ENCODE data around the gene IGSF9B. TPM values are rescaled to one million over a fixed set of nuclear protein-coding genes. Genes with fewer than 3 reads are reported as not detected.
"Not testable (repeated sequence)": the region's sequence is repeated elsewhere in the genome, so short reads cannot be mapped to it uniquely, and the experiment has no call there.

The IGSF9B gene, protein sequence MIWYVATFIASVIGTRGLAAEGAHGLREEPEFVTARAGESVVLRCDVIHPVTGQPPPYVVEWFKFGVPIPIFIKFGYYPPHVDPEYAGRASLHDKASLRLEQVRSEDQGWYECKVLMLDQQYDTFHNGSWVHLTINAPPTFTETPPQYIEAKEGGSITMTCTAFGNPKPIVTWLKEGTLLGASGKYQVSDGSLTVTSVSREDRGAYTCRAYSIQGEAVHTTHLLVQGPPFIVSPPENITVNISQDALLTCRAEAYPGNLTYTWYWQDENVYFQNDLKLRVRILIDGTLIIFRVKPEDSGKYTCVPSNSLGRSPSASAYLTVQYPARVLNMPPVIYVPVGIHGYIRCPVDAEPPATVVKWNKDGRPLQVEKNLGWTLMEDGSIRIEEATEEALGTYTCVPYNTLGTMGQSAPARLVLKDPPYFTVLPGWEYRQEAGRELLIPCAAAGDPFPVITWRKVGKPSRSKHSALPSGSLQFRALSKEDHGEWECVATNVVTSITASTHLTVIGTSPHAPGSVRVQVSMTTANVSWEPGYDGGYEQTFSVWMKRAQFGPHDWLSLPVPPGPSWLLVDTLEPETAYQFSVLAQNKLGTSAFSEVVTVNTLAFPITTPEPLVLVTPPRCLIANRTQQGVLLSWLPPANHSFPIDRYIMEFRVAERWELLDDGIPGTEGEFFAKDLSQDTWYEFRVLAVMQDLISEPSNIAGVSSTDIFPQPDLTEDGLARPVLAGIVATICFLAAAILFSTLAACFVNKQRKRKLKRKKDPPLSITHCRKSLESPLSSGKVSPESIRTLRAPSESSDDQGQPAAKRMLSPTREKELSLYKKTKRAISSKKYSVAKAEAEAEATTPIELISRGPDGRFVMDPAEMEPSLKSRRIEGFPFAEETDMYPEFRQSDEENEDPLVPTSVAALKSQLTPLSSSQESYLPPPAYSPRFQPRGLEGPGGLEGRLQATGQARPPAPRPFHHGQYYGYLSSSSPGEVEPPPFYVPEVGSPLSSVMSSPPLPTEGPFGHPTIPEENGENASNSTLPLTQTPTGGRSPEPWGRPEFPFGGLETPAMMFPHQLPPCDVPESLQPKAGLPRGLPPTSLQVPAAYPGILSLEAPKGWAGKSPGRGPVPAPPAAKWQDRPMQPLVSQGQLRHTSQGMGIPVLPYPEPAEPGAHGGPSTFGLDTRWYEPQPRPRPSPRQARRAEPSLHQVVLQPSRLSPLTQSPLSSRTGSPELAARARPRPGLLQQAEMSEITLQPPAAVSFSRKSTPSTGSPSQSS (N-terminal part only)
- 10 to 100 TPM in 1 of 4 donors, 1 to 10 TPM in 3; 6.6 to 15.0 (median 9.5) TPM for total RNA-seq

DNA sequence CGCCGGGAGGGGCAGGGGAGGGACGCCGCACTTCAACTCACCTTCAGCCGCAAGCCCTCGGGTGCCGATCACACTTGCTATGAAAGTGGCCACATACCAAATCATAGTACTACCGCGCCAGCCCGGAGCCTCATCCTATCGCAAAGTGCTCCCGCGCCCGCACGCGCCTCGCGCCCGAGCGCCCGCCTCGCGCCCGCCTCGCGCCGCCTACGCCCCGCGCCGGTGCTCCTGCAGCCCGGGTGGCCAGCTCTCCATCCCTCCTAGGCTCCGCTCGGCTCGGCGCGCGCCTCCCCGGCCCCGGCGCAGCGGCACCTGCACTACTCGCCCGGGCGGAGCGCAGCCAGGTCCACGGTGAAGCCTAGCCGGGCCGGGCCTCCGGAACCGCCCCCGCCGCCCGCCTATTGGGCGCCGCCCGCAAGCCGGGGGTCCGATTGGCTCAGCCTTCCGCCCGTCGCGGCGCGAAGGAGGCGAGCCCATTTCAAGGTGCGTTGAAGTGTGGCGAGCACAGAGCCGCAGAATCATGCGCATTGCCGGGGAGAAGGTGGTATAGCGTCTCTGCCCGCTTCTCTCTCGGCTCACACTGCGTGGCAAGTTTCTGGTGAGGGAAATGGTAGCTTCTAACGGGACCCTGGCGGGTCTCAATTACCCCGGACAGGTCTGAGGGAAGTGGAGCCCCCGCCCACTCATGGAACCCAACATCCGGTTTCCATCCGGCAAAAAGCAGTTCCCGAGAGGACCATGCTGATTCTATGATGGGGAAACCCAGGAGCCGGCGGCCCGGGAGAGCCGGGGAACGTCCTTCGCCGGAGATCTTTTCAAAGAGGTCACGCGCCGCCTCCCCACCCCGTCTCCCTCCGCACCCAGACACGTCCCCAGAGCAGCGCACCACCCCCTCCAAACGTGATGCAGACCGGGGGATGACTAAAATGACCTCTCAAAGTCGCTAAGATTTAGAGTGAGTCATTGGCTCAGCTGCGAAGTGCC lies at the start of gene IGSF9B:
Gene IGSF9B (minus strand): TSS at position 319 of the 984 bp plus-strand sequence. CDS start 214 bp downstream, at position 105.
- peaks cover 47% of the 10 kb centered on the region for H3K27me3 ChIP-seq
- H3K36me3 ChIP-seq, result no peaks in the 10 kb centered on the region
- H3K27ac ChIP-seq, result no peak within 1 kb of the TSS
- no peaks in the 10 kb centered on the region for H3K9me3 ChIP-seq
- TF ChIP-seq, protein P1, sequence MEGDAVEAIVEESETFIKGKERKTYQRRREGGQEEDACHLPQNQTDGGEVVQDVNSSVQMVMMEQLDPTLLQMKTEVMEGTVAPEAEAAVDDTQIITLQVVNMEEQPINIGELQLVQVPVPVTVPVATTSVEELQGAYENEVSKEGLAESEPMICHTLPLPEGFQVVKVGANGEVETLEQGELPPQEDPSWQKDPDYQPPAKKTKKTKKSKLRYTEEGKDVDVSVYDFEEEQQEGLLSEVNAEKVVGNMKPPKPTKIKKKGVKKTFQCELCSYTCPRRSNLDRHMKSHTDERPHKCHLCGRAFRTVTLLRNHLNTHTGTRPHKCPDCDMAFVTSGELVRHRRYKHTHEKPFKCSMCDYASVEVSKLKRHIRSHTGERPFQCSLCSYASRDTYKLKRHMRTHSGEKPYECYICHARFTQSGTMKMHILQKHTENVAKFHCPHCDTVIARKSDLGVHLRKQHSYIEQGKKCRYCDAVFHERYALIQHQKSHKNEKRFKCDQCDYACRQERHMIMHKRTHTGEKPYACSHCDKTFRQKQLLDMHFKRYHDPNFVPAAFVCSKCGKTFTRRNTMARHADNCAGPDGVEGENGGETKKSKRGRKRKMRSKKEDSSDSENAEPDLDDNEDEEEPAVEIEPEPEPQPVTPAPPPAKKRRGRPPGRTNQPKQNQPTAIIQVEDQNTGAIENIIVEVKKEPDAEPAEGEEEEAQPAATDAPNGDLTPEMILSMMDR (IDR thresholded peaks at IDR 0.05), result no peak
- TF ChIP-seq EP300 (IDR thresholded peaks at IDR 0.05) (no peak), POLR2A (IDR thresholded peaks at IDR 0.05) (no peak), POLR2AphosphoS5 (IDR thresholded peaks at IDR 0.05) (no peak)
- 0% methylated on average over 17 of the region's 100 CpGs for whole genome bisulfite sequencing
- peaks cover 37% of the 10 kb centered on the region for H3K4me1 ChIP-seq
- peak in 1 of 2 donors; percentile 81 for DNase-seq (ENCODE audit: low spot score in 2 of 2)
- H3K4me3 ChIP-seq, result peak within 1 kb of the TSS; percentile 64

DNA sequence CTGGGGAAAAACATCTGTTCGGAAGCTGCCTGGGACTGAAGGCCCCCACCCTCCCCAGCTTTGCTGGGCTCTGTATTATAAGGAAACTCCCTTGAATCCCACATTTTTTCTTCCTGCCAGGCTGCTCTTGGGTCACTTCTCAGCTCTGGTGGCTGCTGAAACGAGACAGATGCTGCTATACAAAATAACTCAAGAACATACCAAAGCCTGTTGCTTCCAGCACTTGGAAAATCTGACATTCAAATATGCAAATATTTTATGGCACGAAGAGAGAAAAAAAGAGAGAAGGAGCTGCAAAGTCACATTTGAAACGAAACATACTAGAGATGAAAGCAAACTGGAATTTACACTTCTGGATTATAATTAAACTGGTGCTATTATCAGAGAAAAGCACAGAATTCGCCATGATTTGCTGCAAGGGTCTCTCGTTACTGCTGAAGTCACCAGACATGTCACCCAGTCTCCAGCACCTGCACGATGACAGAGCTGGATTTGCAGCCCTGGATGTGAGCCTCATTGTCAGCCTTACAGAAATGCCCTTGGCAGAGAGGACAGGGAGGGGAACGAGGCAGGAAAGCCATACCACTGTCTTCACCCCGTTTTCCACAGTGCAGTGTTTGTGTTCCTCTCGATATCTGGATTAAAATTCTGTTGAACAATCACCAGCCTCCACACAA lies 47.9 kb upstream of the IGSF9B start:
- no peak for DNase-seq (ENCODE audit: low spot score in 2 of 2)
- H3K27ac ChIP-seq, result no peak overlapping the region
- H3K4me1 ChIP-seq, result peaks cover 4% of the 10 kb centered on the region
- H3K27me3 ChIP-seq, result no peaks in the 10 kb centered on the region
- TF ChIP-seq EP300 (IDR thresholded peaks at IDR 0.05) (no peak), POLR2A (IDR thresholded peaks at IDR 0.05) (no peak), POLR2AphosphoS5 (IDR thresholded peaks at IDR 0.05) (no peak)
- TF ChIP-seq, protein P1 (IDR thresholded peaks at IDR 0.05), result no peak
- 36% methylated on average over 10 of the region's 10 CpGs for WGBS
- no peaks in the 10 kb centered on the region for H3K36me3 ChIP-seq
- H3K4me3 ChIP-seq, result no peak overlapping the region
- no peaks in the 10 kb centered on the region for H3K9me3 ChIP-seq

DNA sequence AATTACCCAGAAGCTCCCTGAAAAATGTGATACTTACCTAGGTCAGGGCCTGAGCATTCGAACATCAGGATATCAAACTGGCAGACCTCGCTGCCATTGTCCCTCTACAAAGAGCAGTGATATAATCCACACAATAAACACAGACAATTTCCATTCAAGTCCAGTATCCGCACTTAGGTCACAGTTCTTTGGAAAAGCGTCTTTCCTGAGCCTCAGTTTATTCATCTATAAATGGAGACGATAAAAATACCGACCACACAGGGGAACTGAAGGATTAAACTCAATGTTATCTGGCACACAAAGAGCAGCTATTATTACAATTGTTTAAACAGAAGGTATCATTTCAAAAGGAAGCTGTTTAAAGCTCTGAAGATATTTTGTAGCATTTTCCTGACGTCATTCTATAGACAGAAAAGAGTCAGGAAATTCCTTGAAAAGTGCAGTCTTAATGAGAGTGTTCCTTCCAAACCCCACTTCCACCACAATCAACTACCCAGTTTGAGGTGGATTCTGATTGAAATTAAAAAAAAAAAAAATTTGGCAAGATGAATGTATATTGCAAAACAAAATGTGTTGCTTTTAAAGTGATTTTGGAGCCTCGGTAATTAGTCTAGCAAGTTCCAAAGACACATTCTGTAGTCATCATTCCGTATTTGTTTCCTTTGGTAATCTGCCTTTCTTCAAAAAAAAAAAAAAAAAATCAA lies 47.2 kb upstream of the IGSF9B start:
- Histone ChIP-seq H3K27ac (no peak overlapping the region), H3K36me3 (no peaks in the 10 kb centered on the region), H3K4me1 (peaks cover 4% of the 10 kb centered on the region), H3K27me3 (no peaks in the 10 kb centered on the region), H3K9me3 (no peaks in the 10 kb centered on the region), H3K4me3 (no peak overlapping the region)
- TF ChIP-seq POLR2A (IDR thresholded peaks at IDR 0.05), result no peak
- TF ChIP-seq POLR2AphosphoS5 (IDR thresholded peaks at IDR 0.05), result no peak
- TF ChIP-seq, protein P1 (IDR thresholded peaks at IDR 0.05), result no peak
- no peak for TF ChIP-seq EP300 (IDR thresholded peaks at IDR 0.05)
- no peak for DNase-seq (ENCODE audit: low spot score in 2 of 2)
- WGBS, result 67% methylated on average over 9 of the region's 9 CpGs

DNA sequence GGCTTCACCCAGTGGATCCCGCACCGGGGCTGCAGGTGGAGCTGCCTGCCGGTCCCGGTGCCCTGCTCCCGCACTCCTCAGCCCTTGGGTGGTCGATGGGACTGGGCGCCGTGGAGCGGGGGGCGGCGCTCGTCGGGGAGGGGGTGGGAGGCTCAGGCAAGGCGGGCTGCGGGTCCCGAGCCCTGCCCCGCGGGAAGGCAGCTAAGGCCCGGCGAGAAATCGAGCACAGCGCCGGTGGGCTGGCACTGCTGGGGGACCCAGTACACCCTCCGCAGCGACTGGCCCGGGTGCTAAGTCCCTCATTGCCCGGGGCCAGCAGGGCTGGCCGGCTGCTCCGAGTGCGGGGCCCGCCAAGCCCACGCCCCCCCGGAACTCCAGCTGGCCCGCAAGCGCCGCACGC lies 46.1 kb upstream of the IGSF9B start:
- H3K4me3 ChIP-seq; H3K27ac ChIP-seq; H3K36me3 ChIP-seq; DNase-seq (ENCODE audit: low spot score in 2 of 2); H3K4me1 ChIP-seq; H3K27me3 ChIP-seq; H3K9me3 ChIP-seq: not testable (repeated sequence)
- WGBS, result 100% methylated on average over 1 of the region's 37 CpGs

DNA sequence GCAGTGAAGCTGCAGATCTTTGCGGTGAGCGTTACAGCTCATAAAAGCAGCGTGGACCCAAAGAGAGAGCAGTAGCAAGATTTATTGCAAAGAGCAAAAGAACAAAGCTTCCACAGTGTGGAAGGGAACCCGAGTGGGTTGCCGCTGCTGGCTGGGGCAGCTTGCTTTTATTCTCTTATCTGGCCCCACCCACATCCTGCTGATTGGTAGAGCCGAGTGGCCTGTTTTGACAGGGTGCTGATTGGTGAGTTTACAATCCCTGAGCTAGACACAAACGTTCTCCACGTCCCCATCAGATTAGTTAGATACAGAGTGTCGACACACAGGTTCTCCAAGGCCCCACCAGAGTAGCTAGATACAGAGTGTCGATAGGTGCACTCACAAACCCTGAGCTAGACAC lies 45.6 kb upstream of the IGSF9B start:
- not testable (repeated sequence) for H3K27me3 ChIP-seq; DNase-seq (ENCODE audit: low spot score in 2 of 2); H3K4me3 ChIP-seq; H3K9me3 ChIP-seq; H3K4me1 ChIP-seq; H3K27ac ChIP-seq; H3K36me3 ChIP-seq
- 83% methylated on average over 10 of the region's 10 CpGs for WGBS

All from suprapubic skin (tissue), 4 donors.